Central memory CD4-positive, alpha-beta T cell (primary cell): Measurements from ENCODE around the gene GPR15.
"Not testable (repeated sequence)": the region's sequence is repeated elsewhere in the genome, so short reads cannot be mapped to it uniquely, and the experiment has no call there.

ENCODE experiments used
- DNase-seq: peaks from one replicate; pipeline ENCODE4 v3.0.0; 2022

Gene GPR15

GRCh38 chr3:98559769-98560168 lies 28.0 kb downstream of the GPR15 start:
- DNase-seq, result not testable (repeated sequence)

GRCh38 chr3:98560911-98561310 lies 29.1 kb downstream of the GPR15 start:
- DNase-seq, result no peak

DNA sequence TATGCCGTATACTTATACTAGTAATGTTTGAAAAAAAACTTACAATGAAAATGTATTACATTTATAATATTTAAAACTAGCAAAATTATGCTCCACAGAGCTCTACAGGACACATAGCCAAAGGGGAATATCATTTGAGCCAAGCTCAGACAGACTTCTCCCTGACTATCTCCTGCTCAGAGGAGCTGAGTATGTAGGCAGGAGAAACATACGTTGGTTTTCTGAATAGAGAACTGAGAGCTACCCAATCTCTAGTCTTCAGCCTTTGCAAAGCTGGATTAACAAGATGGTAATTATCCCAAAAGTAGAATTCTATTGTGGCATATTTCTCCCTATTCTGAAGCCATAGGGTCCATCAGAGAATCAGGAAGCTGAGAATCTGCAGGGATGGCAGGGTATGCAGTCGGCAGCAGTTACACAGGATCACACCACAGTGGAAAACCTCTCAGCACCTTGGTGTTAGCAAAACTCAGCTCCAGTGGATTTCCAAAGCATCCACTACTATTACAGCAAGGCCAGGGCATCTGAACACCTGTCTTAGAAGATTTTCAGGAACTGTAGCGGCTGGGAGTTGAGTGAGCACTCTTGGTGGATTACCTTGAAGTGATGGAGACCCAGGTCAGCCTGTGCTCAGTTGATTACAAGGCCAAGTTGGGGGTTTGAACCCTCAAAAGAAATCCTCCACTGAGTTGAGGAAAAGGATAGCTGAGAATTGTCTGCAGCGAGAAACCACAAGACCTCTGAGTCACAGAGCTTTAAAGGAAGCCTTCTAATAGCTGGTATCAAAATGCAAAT lies 30.1 kb downstream of the GPR15 start:
- peak; percentile 38 for DNase-seq

- peak; percentile 83 for DNase-seq
Observed at GRCh38 chr3:98563661-98564281, 32.0 kb downstream of the GPR15 start.

GRCh38 chr3:98564282-98565005 lies 32.7 kb downstream of the GPR15 start:
- DNase-seq, result peak; percentile 56

DNA sequence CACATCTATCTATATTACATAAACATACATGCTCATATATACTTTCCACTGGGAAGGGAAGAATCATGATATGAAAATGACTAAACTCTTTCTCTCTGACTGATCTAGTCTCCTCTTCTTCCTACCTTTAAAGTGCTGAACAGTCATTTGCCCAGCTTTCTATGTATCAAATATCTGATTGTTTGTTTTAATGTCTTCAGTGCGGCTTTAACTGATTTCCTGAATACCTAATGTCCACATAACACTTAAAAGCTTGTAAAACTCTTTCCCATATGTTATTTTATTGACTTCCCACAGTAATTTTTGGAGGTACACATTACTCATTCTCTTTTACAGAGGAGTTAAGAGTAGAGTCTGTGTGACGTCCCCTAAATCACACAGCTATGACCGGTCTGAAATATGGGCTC lies 33.5 kb downstream of the GPR15 start:
- no peak for DNase-seq

DNA sequence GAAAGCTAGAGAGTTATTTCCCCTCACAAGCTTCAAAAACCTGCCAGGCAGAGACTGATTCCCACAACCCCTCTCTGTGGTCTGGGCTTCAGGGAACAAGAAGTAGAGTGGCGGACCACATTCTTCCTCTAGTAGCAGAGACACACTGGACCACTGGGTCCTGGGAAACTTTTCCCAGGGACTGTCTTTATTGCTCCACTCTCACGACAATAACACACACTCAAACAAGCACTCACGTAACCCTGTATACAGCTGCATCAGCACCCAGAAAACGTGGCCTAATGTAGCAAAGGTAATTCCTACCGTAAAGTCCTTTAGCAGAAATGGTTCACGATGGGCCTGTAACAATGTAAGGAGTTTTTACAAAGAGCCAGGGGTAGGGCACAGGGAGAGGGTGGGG lies 34.1 kb downstream of the GPR15 start:
- no peak for DNase-seq

GRCh38 chr3:98567666-98568270 lies 36.0 kb downstream of the GPR15 start:
- DNase-seq, result peak; percentile 29

DNA sequence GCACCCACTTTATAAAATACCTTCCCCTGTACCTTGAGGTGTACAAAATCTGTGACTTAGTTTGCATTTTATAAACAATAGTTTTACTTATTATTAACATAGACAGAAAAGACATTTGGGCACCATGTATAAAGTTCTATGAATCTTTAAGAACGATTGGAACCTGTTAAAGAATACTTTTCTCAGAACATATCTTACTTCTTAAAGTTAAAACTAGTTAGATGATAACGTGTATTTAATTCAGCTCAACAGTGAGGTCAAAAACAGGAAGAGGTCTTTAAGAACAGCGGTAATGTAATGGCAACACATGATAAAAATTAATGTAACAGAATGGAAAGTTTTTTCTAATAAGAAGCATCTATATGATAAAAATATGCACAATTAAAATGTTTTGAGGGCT lies 36.6 kb downstream of the GPR15 start:
- DNase-seq, result no peak

DNA sequence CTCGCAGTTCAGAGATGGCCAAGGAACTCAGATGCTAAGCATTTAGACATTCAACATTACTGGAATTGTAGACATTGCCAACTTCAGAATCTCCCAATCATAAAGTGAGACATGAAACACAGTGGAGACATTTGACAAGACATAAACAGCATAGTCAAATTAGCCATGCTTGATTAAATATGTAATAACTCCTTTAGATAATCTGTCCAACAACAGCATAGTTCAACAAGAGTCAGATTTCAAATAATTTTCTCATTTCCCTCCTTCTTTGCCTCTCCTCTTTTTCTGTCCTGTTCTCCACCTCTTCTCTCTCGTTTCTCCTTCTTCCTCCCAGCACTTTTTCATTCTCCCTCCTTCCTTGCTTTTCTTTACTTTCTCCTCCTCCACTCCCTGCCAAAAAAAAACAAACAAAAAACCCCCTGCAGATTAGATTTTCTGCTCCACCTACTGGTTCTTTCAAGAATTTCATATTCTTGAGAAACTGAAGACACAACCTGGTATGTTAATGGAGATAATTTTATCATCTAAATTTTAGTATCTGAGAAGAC lies 41.5 kb downstream of the GPR15 start:
- DNase-seq, result peak; percentile 33

DNA sequence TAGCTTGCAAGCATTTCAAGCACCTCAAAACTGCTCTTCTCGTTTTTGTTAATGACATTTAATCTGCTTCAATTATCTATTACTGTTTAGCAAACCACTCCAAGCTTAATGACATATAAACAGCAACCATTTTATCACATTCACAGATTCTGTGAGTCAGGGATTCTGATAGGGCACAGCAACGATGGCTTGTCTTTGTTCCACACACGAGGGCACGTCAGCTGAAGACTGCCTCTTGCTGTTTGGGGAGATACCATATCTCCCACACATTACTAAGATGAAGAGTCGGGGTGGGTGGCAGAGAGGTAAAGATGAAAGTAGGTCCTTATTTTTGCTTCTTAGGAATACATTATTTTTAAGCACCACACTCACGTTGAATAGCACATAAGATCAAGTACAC lies 42.4 kb downstream of the GPR15 start:
- no peak for DNase-seq

DNA sequence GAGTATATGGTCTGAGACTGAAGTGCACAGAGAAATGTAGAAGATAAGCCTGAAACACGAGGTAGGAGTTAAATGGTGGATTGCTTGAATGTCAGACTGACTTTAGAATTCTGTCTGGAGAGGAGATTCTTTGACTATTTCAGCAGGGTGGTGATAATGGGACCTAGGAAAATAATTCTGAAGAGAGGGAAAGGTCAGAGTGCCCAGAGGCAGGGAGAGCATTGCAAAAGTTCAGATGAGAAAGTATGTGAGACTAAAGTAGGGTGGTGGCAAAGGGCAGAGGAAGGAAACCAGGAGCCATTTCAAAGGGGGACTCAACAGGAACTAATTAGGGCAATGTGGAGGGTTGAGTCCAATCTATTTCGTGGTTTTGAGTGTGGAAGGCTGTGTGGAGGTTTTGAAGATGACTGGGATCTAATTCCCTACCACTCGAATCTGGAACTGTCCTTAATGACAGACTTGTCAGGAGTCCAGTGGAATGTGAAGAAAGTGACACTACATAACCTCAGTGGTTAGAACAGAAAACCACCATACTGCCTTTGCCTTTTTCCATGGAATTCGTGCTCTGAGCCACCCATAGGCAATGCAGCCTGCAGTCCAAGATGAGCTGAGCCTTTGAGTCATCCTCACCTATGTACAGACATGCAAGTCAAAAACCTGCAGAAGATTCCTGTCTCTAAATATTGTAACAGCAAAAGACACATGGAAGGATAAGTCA lies 45.6 kb downstream of the GPR15 start:
- DNase-seq, result no peak

DNA sequence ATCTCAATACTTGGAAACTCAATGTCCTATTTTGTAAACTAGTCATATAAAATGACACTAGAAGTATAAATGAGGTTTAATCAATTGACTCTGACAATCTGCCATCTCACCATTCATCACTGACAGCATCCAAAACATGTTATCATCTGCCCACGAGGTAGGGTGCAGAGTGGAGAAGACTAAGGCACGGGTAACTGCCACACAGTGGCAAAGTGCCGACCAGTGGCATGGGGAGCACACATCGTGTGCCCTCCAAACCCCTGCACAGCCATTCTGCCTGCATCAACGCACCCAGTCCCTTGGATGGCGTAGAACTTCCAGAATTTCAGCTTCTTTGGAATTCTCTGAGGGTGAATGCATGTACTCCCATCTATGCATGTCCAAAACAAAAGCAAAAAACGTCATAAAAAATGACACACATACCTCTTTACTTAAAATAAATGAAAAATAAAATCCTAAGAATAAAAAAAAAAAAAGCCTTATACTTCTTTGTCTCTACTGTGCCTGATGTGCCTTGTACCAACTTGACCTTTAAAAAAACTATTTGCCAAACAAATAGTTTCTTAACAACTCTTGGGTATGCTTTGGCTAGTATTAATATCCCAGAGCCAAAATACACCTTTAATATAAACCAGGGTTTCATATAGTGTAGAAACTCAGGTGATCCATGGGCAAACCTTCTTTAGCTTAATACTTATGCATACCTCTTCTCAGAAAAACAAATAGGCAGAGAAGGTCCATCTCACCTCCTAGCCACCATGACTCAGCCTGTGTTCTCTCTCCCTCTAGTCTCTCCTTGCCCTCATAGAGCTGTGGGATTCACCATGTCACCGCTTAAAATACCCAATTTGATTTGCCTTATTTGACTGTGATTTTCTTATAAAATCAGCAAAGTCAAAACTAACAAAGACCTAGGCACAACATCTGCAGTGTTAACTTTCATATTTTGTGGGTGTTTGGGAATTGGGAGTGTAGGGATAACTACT lies 48.9 kb downstream of the GPR15 start:
- no peak for DNase-seq

GRCh38 chr3:98581474-98581873 lies 49.7 kb downstream of the GPR15 start:
- DNase-seq, result no peak

DNA sequence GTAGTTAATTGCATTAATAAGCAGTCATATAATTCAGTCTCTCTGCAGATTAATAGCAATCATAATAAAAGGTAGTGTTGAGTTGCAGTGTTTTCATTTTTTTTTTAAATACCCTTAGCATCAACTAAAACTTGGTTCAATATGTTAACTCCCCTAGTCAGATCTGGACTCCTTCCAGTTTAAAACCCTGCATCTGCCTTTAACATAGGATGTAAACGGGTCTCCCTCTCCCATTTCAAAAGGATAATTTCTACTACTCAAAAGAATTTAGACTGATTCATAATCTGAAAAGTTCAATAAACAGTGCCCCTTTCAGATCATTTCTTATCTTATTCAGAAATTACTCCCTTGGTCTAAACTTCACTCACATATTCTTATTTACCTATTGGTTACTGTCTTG lies 50.3 kb downstream of the GPR15 start:
- DNase-seq, result no peak

DNA sequence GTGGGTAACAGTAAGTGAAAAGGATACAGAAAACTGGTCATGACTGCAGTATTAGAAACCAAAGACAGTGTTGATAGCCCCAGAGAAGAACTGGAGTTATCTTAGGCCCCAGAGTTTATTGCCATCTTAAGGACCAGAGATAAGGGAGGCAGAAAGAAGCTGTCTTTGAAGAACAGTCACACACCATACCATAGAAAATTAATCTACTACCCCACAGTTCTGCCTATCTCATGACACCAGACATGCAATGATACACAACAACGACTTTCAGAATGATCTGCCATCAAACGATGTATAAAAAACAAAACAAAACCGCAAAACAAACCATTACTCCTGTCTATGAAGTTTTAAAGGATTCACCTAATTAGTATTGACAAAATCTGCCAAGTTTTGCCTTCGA lies 52.0 kb downstream of the GPR15 start:
- DNase-seq, result no peak
